NK-92 treated with Interleukin-12 subunit alpha and Interleukin-12 subunit beta, amount 100 ng/mL, for 24 hours (cell line): ENCODE measurements around the gene SOX6.
"Not testable (repeated sequence)": the region's sequence is repeated elsewhere in the genome, so short reads cannot be mapped to it uniquely, and the experiment has no call there.

ENCODE experiments used
- DNase-seq: peaks from one replicate; lab custom pipeline; 2025; lab: John Stamatoyannopoulos, UW

Gene SOX6

GRCh38 chr11:16356057-16356760 lies at the start of gene SOX6:
Gene SOX6 (minus strand): TSS chr11:16356546. CDS start chr11:16341248, 15,298 bp downstream.
- no peak for DNase-seq

GRCh38 chr11:16404781-16405285 lies 48.5 kb upstream of the SOX6 start:
- no peak for DNase-seq

GRCh38 chr11:16403851-16404250 lies 47.5 kb upstream of the SOX6 start:
- no peak for DNase-seq

- no peak for DNase-seq
Observed at GRCh38 chr11:16403448-16403803, 47.1 kb upstream of the SOX6 start.

GRCh38 chr11:16402654-16403447 lies 46.5 kb upstream of the SOX6 start:
- DNase-seq: no peak

GRCh38 chr11:16397390-16397789 lies 41.0 kb upstream of the SOX6 start:
- DNase-seq: no peak

- no peak for DNase-seq
Observed at GRCh38 chr11:16395601-16396000, 39.3 kb upstream of the SOX6 start.

GRCh38 chr11:16394947-16395346 lies 38.6 kb upstream of the SOX6 start:
- no peak for DNase-seq

- DNase-seq: no peak
Observed at GRCh38 chr11:16393340-16393739, 37.0 kb upstream of the SOX6 start.

- no peak for DNase-seq
Observed at GRCh38 chr11:16392616-16393015, 36.3 kb upstream of the SOX6 start.

- DNase-seq: not testable (repeated sequence)
Observed at GRCh38 chr11:16390826-16391225, 34.5 kb upstream of the SOX6 start.

GRCh38 chr11:16385099-16385498 lies 28.8 kb upstream of the SOX6 start:
- DNase-seq: no peak

GRCh38 chr11:16382638-16383380 lies 26.5 kb upstream of the SOX6 start:
- no peak for DNase-seq

- no peak for DNase-seq
Observed at GRCh38 chr11:16382186-16382585, 25.8 kb upstream of the SOX6 start.

- no peak for DNase-seq
Observed at GRCh38 chr11:16380941-16381568, 24.7 kb upstream of the SOX6 start.

- no peak for DNase-seq
Observed at GRCh38 chr11:16378906-16379305, 22.6 kb upstream of the SOX6 start.

- DNase-seq: no peak
Observed at GRCh38 chr11:16377746-16378145, 21.4 kb upstream of the SOX6 start.

GRCh38 chr11:16375664-16376063 lies 19.3 kb upstream of the SOX6 start:
- not testable (repeated sequence) for DNase-seq

- no peak for DNase-seq
Observed at GRCh38 chr11:16373768-16374167, 17.4 kb upstream of the SOX6 start.

- no peak for DNase-seq
Observed at GRCh38 chr11:16372355-16372754, 16.0 kb upstream of the SOX6 start.

- no peak for DNase-seq
Observed at GRCh38 chr11:16367252-16367651, 10.9 kb upstream of the SOX6 start.

- no peak for DNase-seq
Observed at GRCh38 chr11:16365581-16366228, 9.4 kb upstream of the SOX6 start.
